SK-N-SH (cell line): Measurements from ENCODE around the gene CD24.
"Not testable (repeated sequence)": the region's sequence is repeated elsewhere in the genome, so short reads cannot be mapped to it uniquely, and the experiment has no call there.

Experiments used
- CTCF ChIP-seq: fragments of 200-600 bp; sonication (generic); IDR thresholded peaks from 2 replicates; pipeline ENCODE4 v1.6.1; 2017; ENCODE audit warnings: antibody characterized with exemption, mild to moderate bottlenecking, moderate library complexity
- GABPA ChIP-seq: IDR thresholded peaks from 2 replicates; pipeline ENCODE4 v1.4.0; 2012; ENCODE audit warnings: low read depth, mild to moderate bottlenecking
- JUND ChIP-seq: IDR thresholded peaks from 2 replicates; pipeline ENCODE4 v1.4.0; 2012
- NRF1 ChIP-seq: IDR thresholded peaks from 2 replicates; pipeline ENCODE4 v1.6.1; 2012; ENCODE audit warnings: low read depth, mild to moderate bottlenecking, low read length
- TEAD4 ChIP-seq: IDR thresholded peaks from 2 replicates; pipeline ENCODE4 v1.4.0; 2012; ENCODE audit warnings: mild to moderate bottlenecking, borderline replicate concordance; ENCODE audit not compliant: insufficient read depth
- USF2 ChIP-seq: fragments of 150-350 bp; IDR thresholded peaks from 2 replicates; pipeline ENCODE4 v1.6.1; 2017; ENCODE audit warnings: antibody characterized with exemption, low read length, low read depth, borderline replicate concordance
- ZBTB33 ChIP-seq: IDR thresholded peaks from 2 replicates; pipeline ENCODE4 v1.4.0; 2012; ENCODE audit warnings: low read depth, borderline replicate concordance

GRCh38 chr6:107019628-107020027, 45.1 kb upstream of the CD24 start:
- not testable (repeated sequence) for TF ChIP-seq NRF1, TEAD4, USF2, CTCF, ZBTB33, JUND, GABPA
